K562 (cell line): Measurements from ENCODE around the gene NPDC1. TPM values are rescaled to one million over a fixed set of nuclear protein-coding genes. Genes with fewer than 3 reads are reported as not detected.

ENCODE experiments used
- CTCFL ChIP-seq: IDR thresholded peaks from 2 replicates; pipeline ENCODE4 v1.6.1; 2011; ENCODE audit warnings: borderline replicate concordance, low read depth, mild to moderate bottlenecking, moderate library complexity, low read length; ENCODE audit not compliant: insufficient read depth, poor library complexity, severe bottlenecking
- ETS2 ChIP-seq: IDR thresholded peaks from 2 replicates; pipeline ENCODE4 v1.6.1; 2016; ENCODE audit warnings: borderline replicate concordance, missing genetic modification characterization, mild to moderate bottlenecking, moderate library complexity, missing compliant biosample characterization; ENCODE audit not compliant: poor library complexity, severe bottlenecking
- HNRNPH1 ChIP-seq: fragments of 200-400 bp; formaldehyde crosslinking; optimal IDR thresholded peaks from 2 replicates; pipeline ENCODE3; 2017; ENCODE audit warnings: low read depth, mild to moderate bottlenecking, low read length, moderate library complexity
- LEF1 ChIP-seq: fragments of 450-650 bp; IDR thresholded peaks from 2 replicates; pipeline ENCODE4 v1.6.1; 2016; ENCODE audit warnings: mild to moderate bottlenecking
- PCBP1 ChIP-seq: fragments of 200-400 bp; formaldehyde crosslinking; IDR thresholded peaks from 2 replicates; pipeline ENCODE4 v1.6.1; 2018; ENCODE audit warnings: mild to moderate bottlenecking, low read depth, low read length; ENCODE audit not compliant: poor library complexity, severe bottlenecking
- RBM17 ChIP-seq: fragments of 200-400 bp; formaldehyde crosslinking; IDR thresholded peaks from 2 replicates; pipeline ENCODE4 v1.6.1; 2017; ENCODE audit warnings: low read depth, mild to moderate bottlenecking, low read length, borderline replicate concordance
- RFX7 ChIP-seq: fragments of 250-450 bp; sonication (Bioruptor Pico); IDR thresholded peaks from 2 replicates; pipeline ENCODE4 v1.5.1; 2021; ENCODE audit warnings: mild to moderate bottlenecking
- RUNX1 ChIP-seq: sonication (generic); IDR thresholded peaks from 2 replicates; pipeline ENCODE4 v1.6.1; 2016; ENCODE audit warnings: antibody characterized with exemption, low read depth
- SFPQ ChIP-seq: fragments of 200-400 bp; formaldehyde crosslinking; IDR thresholded peaks from 2 replicates; pipeline ENCODE4 v1.6.1; 2017; ENCODE audit warnings: mild to moderate bottlenecking, low read depth, low read length, moderate library complexity
- SMARCA4 ChIP-seq: fragments of 450-650 bp; IDR thresholded peaks from 2 replicates; pipeline ENCODE4 v1.6.1; 2016
- STAT5A ChIP-seq: IDR thresholded peaks from 2 replicates; pipeline ENCODE4 v1.6.1; 2012; ENCODE audit warnings: low read length, inconsistent platforms, borderline replicate concordance
- TRIM28 ChIP-seq: fragments of 450-650 bp; IDR thresholded peaks from 2 replicates; pipeline ENCODE4 v1.6.1; 2017
- ZNF239 ChIP-seq: fragments of 250-450 bp; sonication (Bioruptor Pico); IDR thresholded peaks from 2 replicates; pipeline ENCODE4 v1.4.0; 2020; ENCODE audit warnings: mild to moderate bottlenecking
- ZNF511 ChIP-seq: sonication (generic); formaldehyde crosslinking; IDR thresholded peaks from 2 replicates; pipeline ENCODE4 v1.8.0; 2022; ENCODE audit warnings: mild to moderate bottlenecking, missing genetic modification reagents
- ZNF583 ChIP-seq: fragments of 250-450 bp; sonication (Bioruptor Pico); IDR thresholded peaks from 2 replicates; pipeline ENCODE4 v1.4.0; 2020
- polyA plus RNA-seq, 8 experiments: library from polyadenylated mRNA; depleted of rRNA in 4 of 8; stranded (reverse) in 5 of 8; unstranded in 3 of 8; fragments of >200 nt; fragmentation: Nextera tagmentation in 2 of 8; fragmentation: Illumina TruSeq in 1 of 8; extraction: Ambion mirVana in 2 of 8; extraction: Trizol in 1 of 8; gene quantifications; 2 replicates each; pipeline versions ENCODE4 v1.2.1 to v1.2.3, GENCODE V29; 2011 to 2014; ENCODE audit warnings: inconsistent platforms in 1 of 8, missing spikeins in 1 of 8
- total RNA-seq, 7 experiments: library from RNA; depleted of rRNA in 6 of 7; stranded (reverse); fragments of >200 nt in 6 of 7; fragmentation: Illumina TruSeq in 2 of 7; extraction: Trizol in 2 of 7; gene quantifications; 2 replicates each; pipeline versions ENCODE4 v1.2.1 to v1.2.3, GENCODE V29; 2011 to 2021; ENCODE audit warnings: low replicate concordance in 1 of 7
- TF ChIP-seq, protein P1 (sequence below): IDR thresholded peaks from 3 replicates; pipeline ENCODE4 v1.6.1; 2011; ENCODE audit warnings: borderline replicate concordance, mild to moderate bottlenecking, moderate library complexity; ENCODE audit not compliant: insufficient read length; ENCODE audit errors: extremely low read depth
- TF ChIP-seq, protein P2 (sequence below): fragments of 450-650 bp; IDR thresholded peaks from 2 replicates; pipeline ENCODE4 v1.6.1; 2016; ENCODE audit warnings: borderline replicate concordance

Gene NPDC1
- total and polyA plus RNA-seq, 9 of the 15 experiments (the other 6 are each of a cell fraction or from before 2014, with no cell fraction given), result 0.06 to 2.1 (median 0.53) TPM; not detected in 3

DNA sequence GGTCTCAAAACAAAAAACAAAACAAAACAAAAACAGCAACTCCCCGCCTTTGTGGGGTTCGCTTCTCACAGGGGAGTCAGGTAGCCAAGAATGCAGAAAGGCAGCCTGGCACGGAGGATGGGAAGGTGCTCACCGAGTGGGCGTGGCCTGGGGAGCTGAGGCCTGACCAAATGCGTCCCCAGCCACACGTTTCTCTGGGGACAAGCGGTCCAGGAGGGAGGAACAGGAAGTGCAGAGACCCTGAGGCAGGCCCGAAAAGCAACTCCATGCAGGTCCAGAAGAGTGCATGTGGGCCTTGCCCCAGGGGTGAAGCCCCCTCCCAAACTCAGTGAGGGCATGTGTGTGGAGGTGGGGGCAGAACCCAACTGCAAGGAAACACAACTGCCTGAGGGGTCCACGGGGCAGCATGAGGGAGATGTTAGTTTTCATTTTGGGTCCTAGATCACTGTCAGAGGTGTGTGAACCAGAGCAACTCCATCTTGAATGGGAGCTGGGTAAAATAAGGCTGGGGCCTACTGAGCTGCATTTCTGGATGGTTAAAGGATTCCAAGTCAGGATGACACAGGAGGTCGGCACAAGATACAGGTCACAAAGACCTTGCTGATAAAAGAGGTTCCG lies 28.8 kb upstream of the NPDC1 start (continued):
- TF ChIP-seq, protein P1, sequence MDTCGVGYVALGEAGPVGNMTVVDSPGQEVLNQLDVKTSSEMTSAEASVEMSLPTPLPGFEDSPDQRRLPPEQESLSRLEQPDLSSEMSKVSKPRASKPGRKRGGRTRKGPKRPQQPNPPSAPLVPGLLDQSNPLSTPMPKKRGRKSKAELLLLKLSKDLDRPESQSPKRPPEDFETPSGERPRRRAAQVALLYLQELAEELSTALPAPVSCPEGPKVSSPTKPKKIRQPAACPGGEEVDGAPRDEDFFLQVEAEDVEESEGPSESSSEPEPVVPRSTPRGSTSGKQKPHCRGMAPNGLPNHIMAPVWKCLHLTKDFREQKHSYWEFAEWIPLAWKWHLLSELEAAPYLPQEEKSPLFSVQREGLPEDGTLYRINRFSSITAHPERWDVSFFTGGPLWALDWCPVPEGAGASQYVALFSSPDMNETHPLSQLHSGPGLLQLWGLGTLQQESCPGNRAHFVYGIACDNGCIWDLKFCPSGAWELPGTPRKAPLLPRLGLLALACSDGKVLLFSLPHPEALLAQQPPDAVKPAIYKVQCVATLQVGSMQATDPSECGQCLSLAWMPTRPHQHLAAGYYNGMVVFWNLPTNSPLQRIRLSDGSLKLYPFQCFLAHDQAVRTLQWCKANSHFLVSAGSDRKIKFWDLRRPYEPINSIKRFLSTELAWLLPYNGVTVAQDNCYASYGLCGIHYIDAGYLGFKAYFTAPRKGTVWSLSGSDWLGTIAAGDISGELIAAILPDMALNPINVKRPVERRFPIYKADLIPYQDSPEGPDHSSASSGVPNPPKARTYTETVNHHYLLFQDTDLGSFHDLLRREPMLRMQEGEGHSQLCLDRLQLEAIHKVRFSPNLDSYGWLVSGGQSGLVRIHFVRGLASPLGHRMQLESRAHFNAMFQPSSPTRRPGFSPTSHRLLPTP, result no peak
- no peak for TF ChIP-seq LEF1
- no peak for TF ChIP-seq RBM17
- TF ChIP-seq RFX7, result peak; percentile 96
- peak; percentile 96 for TF ChIP-seq ZNF239 (CRISPR knock-in tag)
- TF ChIP-seq HNRNPH1, result no peak
- peak; percentile 88 for TF ChIP-seq ETS2 (tag)
- TF ChIP-seq PCBP1, result no peak
- no peak for TF ChIP-seq SFPQ
- peak; percentile 99 for TF ChIP-seq ZNF583 (CRISPR knock-in tag)
- no peak for TF ChIP-seq STAT5A
- no peak for TF ChIP-seq SMARCA4
- TF ChIP-seq, protein P2, sequence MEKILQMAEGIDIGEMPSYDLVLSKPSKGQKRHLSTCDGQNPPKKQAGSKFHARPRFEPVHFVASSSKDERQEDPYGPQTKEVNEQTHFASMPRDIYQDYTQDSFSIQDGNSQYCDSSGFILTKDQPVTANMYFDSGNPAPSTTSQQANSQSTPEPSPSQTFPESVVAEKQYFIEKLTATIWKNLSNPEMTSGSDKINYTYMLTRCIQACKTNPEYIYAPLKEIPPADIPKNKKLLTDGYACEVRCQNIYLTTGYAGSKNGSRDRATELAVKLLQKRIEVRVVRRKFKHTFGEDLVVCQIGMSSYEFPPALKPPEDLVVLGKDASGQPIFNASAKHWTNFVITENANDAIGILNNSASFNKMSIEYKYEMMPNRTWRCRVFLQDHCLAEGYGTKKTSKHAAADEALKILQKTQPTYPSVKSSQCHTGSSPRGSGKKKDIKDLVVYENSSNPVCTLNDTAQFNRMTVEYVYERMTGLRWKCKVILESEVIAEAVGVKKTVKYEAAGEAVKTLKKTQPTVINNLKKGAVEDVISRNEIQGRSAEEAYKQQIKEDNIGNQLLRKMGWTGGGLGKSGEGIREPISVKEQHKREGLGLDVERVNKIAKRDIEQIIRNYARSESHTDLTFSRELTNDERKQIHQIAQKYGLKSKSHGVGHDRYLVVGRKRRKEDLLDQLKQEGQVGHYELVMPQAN, result no peak
- TF ChIP-seq TRIM28, result no peak
- TF ChIP-seq CTCFL, result no peak
- TF ChIP-seq RUNX1, result no peak
- no peak for TF ChIP-seq ZNF511 (CRISPR knock-in tag)
